H1 (cell line): ENCODE results near the gene ABI3BP. TPM values are rescaled to one million over a fixed set of nuclear protein-coding genes. Genes with fewer than 3 reads are reported as not detected.

Experiments used
- CHD7 ChIP-seq: fragments of 300-600 bp; sonication (generic); IDR thresholded peaks from 2 replicates; pipeline ENCODE4 v1.7.1; 2012; ENCODE audit warnings: low read length, moderate library complexity, mild to moderate bottlenecking, inconsistent platforms; ENCODE audit not compliant: insufficient replicate concordance
- PHF8 ChIP-seq: fragments of 200-600 bp; sonication (generic); conservative IDR thresholded peaks from 2 replicates; pipeline ENCODE4 v1.7.1; 2012; ENCODE audit warnings: low read depth, mild to moderate bottlenecking, inconsistent platforms, low read length, moderate library complexity
- POLR2A ChIP-seq, 2 experiments: IDR thresholded peaks; 1 replicate in 1 of 2; 2 replicates in 1 of 2; pipeline ENCODE4 v1.6.1; 2011; ENCODE audit warnings: low read depth in 2 of 2, low read length in 2 of 2, mild to moderate bottlenecking in 2 of 2; ENCODE audit errors: control extremely low read depth in 1 of 2
- polyA plus RNA-seq, 7 experiments: library from polyadenylated mRNA; depleted of rRNA in 3 of 7; stranded (reverse) in 5 of 7; unstranded in 2 of 7; fragments of >200 nt in 5 of 7; fragments of 200-250 nt in 2 of 7; gene quantifications; 1 replicate in 5 of 7; 2 replicates in 1 of 7; 4 replicates in 1 of 7; pipeline versions ENCODE4 v1.2.1 to v1.2.3, GENCODE V29; 2011 to 2013; ENCODE audit warnings: missing spikeins in 2 of 7, mixed read lengths in 2 of 7
- total RNA-seq: library from RNA; stranded (reverse); fragmentation: NEBNext Ultra II Directional; extraction: Animal tissue kit (Norgen Biotek cat#: 25700); gene quantifications from 2 replicates; pipeline ENCODE4 v1.2.1, GENCODE V29; 2021

Gene ABI3BP
- total and polyA plus RNA-seq, 2 of the 8 experiments (the other 6 are each of a cell fraction or from before 2014, with no cell fraction given): 0.08 to 0.32 TPM

GRCh38 chr3:100999160-100999559 is 5.9 kb upstream of the ABI3BP start (continued):
- TF ChIP-seq CHD7 (no peak), POLR2A (IDR thresholded peaks at IDR 0.05; ENCODE audit: control extremely low read depth in 1 of 2, low read depth in 2 of 2, low read length in 2 of 2) (no peak), PHF8 (no peak)
